Urothelium cell line (cell line): ENCODE results near the gene FAM169A.
A peak's percentile ranks its signal among the peaks of the same experiment; 100 is the strongest.
"Not testable (repeated sequence)": the region's sequence is repeated elsewhere in the genome, so short reads cannot be mapped to it uniquely, and the experiment has no call there.

Source experiments
- DNase-seq: peaks from one replicate; pipeline ENCODE4 v3.0.0; 2011; ENCODE audit warnings: low spot score, mixed read lengths
- FAIRE-seq: peaks from 2 replicates; lab custom pipeline; 2011; peaks lifted over from hg19 to GRCh38; lab: Jason Lieb, UNC

FAM169A gene

DNA sequence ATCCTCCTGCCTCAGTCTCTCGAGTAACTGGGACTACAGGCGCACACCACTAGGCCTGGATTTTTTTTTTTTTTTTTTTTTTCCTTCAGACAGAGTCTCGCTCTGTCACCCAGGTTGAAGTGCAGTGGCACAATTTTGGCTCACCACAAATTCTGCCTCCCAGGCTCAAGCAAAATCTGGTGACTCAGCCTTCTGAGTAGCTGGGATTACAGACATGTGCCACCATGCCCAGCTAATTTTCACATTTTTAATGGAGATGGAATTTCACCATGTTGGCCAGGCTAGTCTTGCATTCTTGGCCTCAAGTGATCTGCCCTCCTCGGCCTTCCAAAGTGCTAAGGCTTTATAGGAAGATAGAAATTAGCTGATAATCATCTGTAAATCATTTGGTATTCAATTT lies 55.3 kb downstream of the FAM169A start:
- FAIRE-seq (no peak), DNase-seq (no peak)

DNA sequence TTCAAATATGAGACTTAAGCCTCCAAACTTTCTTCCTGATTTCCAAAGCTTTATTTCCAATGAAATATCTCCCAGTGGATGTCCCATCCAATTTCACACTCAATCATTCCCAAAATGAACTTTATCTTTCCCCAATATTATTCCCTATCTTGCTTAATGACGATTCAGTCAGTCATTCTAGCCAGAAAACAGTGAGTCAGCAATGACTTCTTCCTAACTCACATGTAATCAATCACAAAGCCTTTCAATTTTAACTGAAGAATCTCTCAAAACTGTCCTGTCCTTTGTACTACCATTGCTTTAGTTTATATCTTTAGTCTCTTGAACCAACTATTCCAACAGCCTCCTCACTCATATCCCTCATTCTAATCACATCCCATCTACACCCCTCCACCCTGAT lies 64.2 kb downstream of the FAM169A start:
- DNase-seq (no peak), FAIRE-seq (no peak)

DNA sequence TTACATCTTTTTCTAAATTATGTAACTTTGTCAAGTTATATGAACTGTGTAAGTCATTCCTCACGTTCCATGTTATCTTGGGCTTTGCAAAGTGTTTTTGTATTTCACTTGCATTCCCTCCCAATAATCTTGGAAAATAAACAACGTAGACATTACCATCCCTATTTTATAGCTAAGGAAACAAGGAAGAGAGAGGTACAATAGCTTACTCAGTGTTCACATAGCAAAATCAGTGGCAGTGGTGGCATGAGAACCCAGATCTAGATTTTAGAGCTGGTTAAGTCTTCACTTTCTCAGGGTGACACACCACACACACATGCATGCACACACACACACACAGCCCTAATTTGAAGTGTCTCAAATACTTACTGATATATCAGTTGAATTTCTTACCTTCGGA lies 65.0 kb downstream of the FAM169A start:
- no peak for DNase-seq
- no peak for FAIRE-seq

DNA sequence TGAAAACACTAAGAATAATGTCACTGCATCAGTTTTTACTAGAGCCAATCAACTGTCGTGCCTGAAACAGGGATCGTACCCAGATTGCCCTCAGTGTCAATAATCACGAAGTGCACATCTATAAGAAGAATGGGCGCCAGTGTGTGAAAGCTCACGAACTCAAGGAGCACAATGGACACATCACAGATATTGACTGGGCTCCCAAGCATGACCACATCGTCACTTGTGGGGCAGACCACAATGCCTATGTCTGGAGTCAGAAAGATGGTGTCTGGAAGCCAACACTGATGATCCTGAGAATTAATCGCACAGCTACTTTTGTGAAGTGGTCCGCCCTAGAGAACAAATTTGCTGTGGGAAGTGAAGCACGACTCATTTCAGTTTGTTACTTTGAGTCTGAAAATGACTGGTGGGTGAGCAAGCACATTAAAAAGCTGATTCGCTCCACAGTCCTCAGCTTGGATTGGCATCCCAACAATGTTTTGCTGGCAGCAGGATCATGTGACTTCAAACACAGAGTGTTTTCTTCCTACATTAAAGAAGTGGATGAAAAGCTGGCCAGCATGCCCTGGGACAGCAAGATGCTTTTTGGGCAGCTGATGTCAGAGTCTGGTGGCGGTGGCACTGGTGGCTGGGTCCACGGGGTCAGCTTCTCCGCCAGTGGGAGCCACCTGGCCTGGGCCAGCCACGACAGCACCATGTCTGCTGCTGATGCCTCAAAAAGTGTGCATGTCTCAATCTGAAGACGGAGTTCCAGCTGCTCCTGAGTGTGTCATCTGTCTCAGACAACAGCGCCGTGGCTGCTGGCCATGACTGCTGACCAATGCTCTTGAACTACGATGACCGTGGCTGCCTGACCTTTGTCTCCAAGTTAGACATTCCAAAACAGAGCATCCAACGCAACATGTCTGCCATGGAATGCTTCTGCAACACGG lies 66.9 kb downstream of the FAM169A start:
- no peak for FAIRE-seq

DNA sequence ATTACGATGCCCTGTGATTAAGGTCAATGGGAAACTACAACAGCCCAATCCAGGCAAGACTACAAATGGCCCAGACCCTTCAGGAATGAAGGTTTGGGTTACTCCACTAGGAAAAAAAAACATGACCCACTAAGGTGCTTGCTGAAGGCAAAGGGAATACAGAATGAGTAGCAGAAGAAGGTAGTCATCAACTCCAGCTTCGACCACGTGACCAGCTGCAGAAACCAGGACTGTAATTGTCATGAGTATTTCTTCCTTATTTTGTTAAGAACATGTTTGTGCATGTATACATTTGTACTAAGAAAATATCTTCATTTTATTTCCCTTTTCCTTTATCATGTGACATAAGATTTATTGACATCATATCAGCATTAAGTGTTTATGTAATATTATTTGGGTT lies 74.5 kb downstream of the FAM169A start:
- FAIRE-seq, DNase-seq: not testable (repeated sequence)

More for the DNA sequence above, 66.9 kb downstream of the FAM169A start:
- no peak for DNase-seq

DNA sequence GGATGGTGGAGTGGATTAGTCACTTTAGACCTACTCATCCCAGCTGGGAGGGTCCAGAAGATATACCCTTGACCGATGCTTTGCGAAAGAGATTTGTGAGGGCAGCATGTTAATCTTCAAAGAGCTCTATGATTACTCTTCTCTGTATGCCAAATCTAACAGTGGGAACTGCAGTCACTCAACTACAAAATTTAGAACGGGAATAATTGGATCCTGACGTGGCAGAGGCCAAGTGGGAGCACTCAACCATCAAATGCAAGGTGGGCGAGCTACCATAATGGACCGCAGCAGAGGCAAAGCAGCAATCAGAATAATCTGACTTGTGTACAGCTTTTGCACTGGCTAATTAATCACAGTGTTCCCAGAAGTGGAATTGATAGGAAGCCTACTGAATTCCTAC lies 78.8 kb downstream of the FAM169A start:
- no peak for DNase-seq
- no peak for FAIRE-seq

DNA sequence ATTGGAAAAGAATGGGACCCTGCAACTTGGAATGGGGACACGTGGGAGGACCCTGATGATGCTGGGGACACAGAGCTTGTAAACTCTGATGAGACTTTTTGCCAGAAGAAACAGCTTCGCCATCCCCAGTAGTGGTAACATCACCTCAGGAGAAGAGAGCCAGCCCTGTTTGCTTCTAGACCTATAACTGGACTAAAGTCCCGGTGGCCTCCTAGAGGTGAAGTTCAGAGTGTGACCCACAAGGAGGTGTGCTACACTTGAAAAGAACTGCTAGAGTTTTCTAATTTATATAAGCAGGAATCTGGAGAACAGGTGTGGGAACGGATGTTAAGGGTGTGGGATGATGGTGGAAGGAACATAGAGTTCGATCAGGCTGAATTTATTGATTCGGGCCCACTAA lies 79.3 kb downstream of the FAM169A start:
- DNase-seq (no peak), FAIRE-seq (no peak)

DNA sequence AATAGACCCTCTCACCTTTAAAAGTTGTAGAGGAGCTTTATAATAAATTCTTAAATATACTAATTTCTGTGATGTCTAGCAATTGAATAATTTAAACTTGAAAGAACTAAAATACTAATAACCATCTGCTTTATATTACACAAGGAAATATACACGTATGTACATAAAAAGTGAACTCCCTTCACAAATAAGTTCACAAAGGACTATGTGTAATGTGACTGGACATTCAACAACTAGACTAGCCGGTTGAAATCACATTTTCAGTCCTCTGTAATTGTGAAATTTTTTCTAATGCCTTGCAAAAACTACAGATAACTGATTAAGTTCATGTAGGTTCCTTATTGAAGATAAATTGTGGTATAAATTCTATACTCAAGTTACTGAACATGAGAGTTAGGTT lies 87.6 kb downstream of the FAM169A start:
- FAIRE-seq: no peak
- DNase-seq: no peak

DNA sequence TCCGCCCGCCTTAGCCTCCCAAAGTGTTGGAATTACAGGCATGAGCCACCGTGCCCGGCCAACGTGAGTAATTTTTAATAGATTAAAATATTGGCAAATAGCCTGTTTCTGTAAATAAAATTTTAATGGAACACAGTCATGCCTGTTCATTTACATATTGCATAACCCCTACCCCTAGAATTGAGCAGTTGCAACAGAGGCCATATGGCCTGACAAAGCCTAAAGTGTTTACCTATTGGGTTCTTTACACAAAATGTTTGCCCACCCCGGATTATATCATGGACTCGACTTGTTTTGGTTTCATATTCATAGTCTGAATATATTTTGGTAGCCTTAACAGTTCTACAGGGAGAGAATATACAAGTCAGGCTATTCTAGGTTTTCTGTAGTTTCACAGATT lies 93.8 kb downstream of the FAM169A start:
- DNase-seq (no peak), FAIRE-seq (no peak)

DNA sequence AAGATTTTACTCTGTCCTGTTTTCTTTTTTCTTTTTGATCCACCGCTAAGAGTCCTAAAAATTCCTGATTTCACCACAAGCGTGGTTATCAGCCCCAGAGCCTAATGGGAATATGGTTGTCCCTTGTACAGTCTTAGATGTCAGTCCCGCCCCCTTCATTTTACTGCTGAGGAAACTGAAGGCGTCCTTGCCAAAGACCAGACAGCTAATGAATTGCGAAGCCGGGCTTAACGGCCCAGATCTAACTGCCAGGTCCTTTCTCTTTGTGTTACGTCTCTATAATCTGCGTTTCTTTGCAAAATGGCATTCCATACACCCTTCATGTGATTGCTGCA lies 98.6 kb downstream of the FAM169A start:
- no peak for FAIRE-seq
- DNase-seq: peak; percentile 21

DNA sequence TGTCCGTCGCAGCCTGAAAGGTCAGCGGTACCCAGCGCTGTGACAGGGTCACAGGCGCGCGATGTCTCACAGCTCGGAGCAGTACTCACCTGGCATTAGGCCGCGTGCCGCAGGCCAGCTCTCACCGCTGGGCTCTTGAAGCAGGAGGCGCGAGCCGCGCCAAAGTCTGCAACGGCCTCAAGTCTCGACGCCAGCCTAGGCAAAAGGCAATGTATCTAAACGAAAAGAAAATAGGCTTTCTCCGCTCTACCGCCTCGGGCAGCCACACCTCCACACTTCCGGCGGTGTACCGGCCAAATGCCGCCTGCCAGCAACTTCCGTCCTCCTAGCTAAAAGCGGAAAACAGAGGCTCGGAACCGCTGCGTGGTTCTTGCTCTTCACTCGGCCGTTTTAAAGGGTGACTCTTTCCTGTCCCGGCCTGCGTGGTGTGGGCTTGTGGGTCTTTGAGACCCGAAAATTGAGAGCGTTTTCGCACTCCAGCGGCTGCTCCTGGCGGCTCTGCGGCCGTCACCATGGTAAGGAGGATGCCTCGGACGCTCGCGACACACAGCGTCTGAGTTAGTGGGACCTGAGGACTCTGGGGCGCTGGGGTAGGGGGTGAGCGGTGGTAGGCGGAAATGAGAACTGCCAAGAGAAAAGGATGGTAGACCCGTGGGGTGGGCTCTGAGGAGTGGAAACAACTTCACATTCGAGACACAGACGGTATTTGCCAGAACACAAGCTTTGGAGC lies 99.2 kb downstream of the FAM169A start, which contains the start of the genes GFM2 and NSA2:
Gene GFM2, minus strand, starts transcription at position 269 of the 730 bp plus-strand sequence. CDS start 3,375 bp downstream, outside the sequence.
Gene NSA2, plus strand, starts transcription at position 401 of the 730 bp plus-strand sequence. Its CDS starts 112 bp downstream, at position 513.
- FAIRE-seq (peak; percentile 37), DNase-seq (peak; percentile 78)

DNA sequence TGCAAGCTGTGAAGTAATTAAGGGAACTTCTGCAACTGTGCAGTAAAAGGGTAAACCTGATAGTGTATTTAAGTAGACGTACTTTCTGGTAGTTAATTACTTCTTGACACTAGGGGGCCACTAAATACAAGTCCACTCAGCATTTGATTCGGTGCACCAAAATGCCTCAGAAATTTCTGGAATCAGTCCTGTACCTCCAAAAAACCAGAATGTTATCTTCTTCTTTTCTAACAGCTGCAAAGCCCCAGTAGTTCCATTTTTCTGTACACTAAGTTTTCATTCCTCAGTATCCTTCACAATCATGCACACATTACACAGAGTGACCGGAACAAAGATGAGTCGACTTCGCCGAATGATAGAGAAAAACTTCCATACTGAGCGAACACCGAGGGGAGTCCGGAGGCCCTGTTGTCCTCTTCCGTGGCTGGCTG lies 99.8 kb downstream of the FAM169A start:
- FAIRE-seq: no peak
- peak; percentile 40 for DNase-seq

DNA sequence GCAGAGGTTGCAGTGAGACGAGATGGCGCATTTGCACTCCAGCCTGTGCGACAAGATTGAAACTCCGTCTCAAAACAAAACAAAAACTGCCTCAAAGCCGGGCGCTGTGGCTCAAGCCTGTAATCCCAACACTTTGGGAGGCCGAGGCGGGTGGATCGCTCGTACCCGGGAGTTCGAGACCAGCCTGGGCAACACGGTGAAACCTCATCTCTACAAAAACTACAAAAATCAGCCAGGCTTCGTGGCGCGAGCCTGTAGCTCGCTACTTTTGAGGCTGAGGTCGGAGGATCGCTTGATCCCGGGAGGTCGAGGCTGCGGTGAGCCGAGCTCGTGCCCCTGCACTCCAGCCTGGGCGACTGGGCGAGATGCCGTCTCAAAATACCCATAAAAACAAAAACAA lies 100.3 kb downstream of the FAM169A start:
- no peak for FAIRE-seq
- no peak for DNase-seq

DNA sequence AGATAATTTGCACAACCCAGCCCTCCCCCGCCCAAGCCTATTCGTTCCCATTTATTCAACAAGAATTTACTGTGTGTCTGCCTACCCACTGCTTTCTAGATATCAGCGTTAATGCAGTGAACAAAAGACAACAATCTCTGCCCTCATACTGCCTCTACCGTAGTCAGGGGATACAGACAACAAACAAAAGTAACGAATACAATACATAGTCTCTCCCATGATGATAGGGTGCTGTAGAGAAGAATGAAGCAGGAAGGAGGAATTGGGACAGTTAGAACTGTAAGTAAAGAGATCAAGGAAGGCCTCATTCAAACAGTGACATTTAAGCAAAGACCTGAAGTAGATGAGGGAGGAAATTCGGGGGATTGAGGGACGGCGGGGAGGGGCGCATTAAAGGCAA lies 101.0 kb downstream of the FAM169A start:
- no peak for FAIRE-seq
- no peak for DNase-seq

DNA sequence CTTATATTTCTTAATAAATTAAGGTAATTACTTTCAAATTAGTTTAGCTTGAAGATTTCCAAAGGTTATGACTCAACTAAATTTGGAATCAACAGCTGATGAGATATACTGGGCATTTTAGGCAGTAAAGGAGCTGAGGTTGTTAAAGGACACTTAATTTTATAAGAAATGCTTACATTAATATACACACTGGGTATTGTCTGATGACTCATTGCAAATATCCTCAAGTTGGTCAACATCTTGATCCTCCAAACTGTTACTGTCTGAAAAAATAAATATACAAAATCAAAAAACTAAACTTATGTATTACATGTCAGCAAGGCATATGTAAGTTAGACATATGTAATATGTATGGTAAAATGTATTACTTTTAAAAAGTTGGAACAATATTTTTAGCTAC lies 102.7 kb downstream of the FAM169A start:
- FAIRE-seq: no peak
- DNase-seq: no peak

DNA sequence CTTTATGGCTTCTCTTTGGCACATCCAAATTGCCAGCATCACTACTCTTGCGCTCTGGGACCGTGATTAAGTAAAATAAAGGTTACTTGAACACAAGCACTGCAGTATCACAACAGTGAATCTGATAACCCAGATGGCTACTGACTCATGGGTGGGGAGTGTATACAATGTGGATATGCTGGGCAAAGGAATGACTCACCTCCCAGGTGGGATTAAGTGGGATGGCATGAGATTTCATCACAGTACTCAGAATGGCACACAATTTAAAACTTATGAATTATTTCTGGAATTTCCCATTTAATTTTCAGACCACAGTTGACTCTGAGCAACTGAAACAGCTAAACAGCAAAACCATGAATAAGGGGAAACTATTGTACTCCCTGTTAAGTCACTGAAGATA lies 103.6 kb downstream of the FAM169A start:
- DNase-seq (peak; percentile 69), FAIRE-seq (peak; percentile 93)

DNA sequence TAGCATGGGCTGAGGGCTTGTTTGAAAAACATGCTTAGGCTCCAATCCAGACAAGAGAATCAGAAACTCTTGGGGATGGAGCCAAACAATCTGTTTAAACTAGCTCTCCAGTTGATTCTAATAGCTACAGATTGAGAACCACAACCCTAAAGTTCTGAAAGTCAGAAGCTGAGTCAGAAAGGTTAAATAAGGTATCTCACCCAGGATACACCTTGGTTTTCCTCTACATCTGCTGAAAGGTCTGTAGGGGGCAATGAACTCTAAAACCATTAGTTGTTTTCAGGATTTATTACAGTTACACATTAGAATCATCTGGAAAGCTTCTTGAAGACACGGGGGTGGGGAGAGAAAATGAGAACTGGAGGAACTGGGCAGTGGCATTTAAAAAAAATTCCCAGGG lies 104.9 kb downstream of the FAM169A start:
- no peak for DNase-seq
- no peak for FAIRE-seq

DNA sequence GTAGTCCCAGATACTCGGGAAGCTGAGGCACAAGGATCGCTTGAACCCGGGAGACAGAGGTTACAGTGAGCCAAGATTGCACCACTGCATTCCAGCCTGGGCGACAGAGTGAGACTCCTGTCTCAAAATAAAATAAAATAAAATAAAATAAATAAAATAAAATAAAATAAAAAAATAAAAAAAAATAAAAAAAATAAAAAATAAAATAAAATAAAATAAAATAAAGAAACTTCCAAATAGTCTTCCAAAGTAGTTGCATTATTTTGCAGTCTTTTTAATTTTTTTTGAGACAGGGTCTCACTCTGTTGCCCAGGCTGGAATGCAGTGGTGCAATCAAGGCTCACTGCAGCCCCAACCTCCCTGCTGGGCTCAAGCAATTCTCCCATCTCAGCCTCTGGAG lies 117.4 kb downstream of the FAM169A start:
- DNase-seq, FAIRE-seq: not testable (repeated sequence)

DNA sequence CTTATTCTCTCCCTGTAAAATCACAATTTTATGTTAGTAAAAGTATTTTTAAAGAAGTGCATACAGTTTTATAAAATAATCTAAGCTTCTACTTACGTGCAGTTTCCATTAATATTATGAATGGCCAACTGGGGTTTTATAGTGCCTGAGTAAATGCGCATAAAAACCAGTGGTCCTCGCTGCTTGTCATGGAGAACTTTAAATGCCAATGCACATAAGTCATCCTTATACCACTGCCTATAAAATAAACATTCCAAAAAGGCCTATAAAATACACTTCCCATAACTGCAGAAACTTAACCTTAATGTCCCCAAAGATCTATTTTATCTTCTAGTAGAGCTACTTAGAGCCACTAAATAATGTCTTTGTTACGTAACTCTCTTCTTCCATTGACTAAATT lies 127.8 kb downstream of the FAM169A start:
- FAIRE-seq (no peak), DNase-seq (no peak)

DNA sequence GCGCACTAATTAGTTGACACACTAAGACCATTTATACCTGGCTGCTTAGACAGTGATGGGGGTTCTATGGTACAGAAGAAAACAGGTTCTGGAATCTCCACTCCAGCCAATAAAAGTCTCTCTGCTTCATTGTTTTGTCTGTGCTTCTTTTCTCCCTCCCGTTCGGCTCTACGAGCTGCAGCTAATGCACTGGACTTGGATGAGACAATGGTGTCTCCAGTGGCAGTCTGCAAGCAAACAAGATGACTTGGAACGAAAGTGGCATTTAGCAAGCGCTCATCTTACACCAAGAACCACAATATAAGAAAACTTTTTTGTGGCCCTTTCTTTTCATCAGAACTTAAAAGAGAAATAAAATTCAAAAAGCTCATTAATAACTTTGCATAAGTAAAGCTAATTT lies 129.4 kb downstream of the FAM169A start:
- no peak for DNase-seq
- no peak for FAIRE-seq
